Kidney (tissue), 14 donors: ENCODE data around the gene MAGEB17. TPM values are rescaled to one million over a fixed set of nuclear protein-coding genes. Genes with fewer than 3 reads are reported as not detected.

Experiments
- DNase-seq, 5 donors: peaks; one replicate each; pipeline ENCODE4 v3.0.0-alpha.2; 2013 to 2020
- FAIRE-seq: peaks from 2 replicates; lab custom pipeline; 2012; peaks lifted over from hg19 to GRCh38; lab: Jason Lieb, UNC
- H3K27ac ChIP-seq, 2 donors: one replicate each; pipeline ENCODE4 v1.7.0; 2013; ENCODE audit warnings: low read depth in 2 of 2, low read length in 2 of 2, inconsistent platforms in 1 of 2
- H3K27me3 ChIP-seq: one replicate; pipeline ENCODE4 v1.7.1; 2013; ENCODE audit warnings: low read length, inconsistent platforms; ENCODE audit not compliant: control insufficient read depth, insufficient read depth
- H3K36me3 ChIP-seq, 3 donors: one replicate each; pipeline versions ENCODE4 v1.7.0 to v1.7.1; 2013; ENCODE audit warnings: low read length in 3 of 3, control low read depth in 1 of 3, inconsistent platforms in 1 of 3; ENCODE audit not compliant: insufficient read depth in 3 of 3, control insufficient read depth in 2 of 3
- H3K4me1 ChIP-seq, 3 donors: one replicate each; pipeline versions ENCODE4 v1.7.0 to v1.7.1; 2013; ENCODE audit warnings: low read length in 3 of 3, inconsistent platforms in 1 of 3, low read depth in 1 of 3; ENCODE audit not compliant: control insufficient read depth in 2 of 3, insufficient read depth in 2 of 3
- H3K4me3 ChIP-seq, 3 donors: one replicate each; pipeline versions ENCODE4 v1.7.0 to v1.8.1; 2013; ENCODE audit warnings: low read length in 3 of 3, control low read depth in 1 of 3, inconsistent platforms in 1 of 3
- H3K9ac ChIP-seq, 3 donors: one replicate each; pipeline versions ENCODE4 v1.7.0 to v1.7.1; 2013; ENCODE audit warnings: low read length in 3 of 3, control low read depth in 1 of 3, inconsistent platforms in 1 of 3
- H3K9me3 ChIP-seq, 3 donors: one replicate each; pipeline versions ENCODE4 v1.7.0 to v1.7.1; 2013; ENCODE audit warnings: low read length in 3 of 3, control low read depth in 1 of 3, inconsistent platforms in 1 of 3; ENCODE audit not compliant: control insufficient read depth in 2 of 3, insufficient read depth in 1 of 3
- intact Hi-C: fragments of 100-400 bp; cut with DNase I; formaldehyde crosslinking; loops from one replicate; pipeline ENCODE4 v1.11.1; 2022
- polyA plus RNA-seq: library from polyadenylated mRNA; stranded (reverse); fragments of 350-450 nt; fragmentation: Illumina TruSeq; extraction: RNeasy Lipid Tissue Mini Kit (QIAGEN cat#74804); gene quantifications from one replicate; pipeline ENCODE4 v1.2.3, GENCODE V29; 2014; ENCODE audit warnings: low read depth, low replicate concordance; ENCODE audit not compliant: insufficient read depth
- total RNA-seq: library from RNA; stranded (reverse); fragmentation: NEBNext Ultra II Directional; extraction: Animal tissue kit (Norgen Biotek cat#: 25700); gene quantifications from one replicate; pipeline ENCODE4 v1.2.1, GENCODE V29; 2021
- TF ChIP-seq, protein P1 (sequence below): IDR thresholded peaks from 3 replicates; pipeline ENCODE4 v1.5.1; 2012; ENCODE audit warnings: mild to moderate bottlenecking, moderate library complexity, borderline replicate concordance; ENCODE audit not compliant: insufficient read depth; ENCODE audit errors: extremely low read depth
- donor health status: control.
- donor health status: control.
- donor health status: control.
- donor health status: control.
- donor health status: control.
- donor health status: DM: yes; HTN: yes; CAD: no.
- donor health status: Normal renal cell carcinoma (clear cell type).

Gene MAGEB17
- total and polyA plus RNA-seq, 2 donors from 2014 or later = not detected

DNA sequence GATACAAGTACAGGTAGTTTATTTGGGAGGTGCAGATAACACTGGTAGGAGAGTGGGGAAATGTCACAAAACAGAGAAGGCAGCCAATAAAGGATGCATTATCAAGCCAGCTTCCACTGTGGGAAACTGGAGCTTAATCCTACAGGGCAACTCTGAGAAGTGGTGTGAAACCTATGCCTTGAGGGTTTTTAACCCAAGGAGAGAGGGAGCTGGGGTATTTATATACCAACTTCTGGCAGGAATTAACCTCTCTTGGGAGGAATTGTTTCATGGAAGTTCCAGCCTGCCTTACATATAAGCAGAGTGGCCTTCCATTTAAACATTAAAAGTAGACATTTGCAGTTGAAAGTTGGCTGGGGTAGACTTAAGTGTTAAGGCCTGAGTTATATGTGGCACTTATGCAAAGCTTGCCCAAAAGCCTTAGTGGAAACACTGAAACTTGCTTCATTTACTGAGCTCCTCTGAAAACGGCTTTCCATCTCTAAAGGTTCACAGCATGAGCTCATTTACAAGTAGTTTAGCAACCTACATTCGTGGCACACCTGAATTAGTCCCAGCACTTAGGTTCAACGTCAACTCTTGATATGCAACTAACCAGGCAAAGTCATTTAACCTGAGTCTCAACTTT is 19.2 kb downstream of the MAGEB17 start:
- H3K27me3 ChIP-seq = peaks cover 7% of the 10 kb centered on the region
- no peaks in the 10 kb centered on the region for H3K36me3 ChIP-seq
- H3K4me3 ChIP-seq = no peak overlapping the region
- TF ChIP-seq, protein P1, sequence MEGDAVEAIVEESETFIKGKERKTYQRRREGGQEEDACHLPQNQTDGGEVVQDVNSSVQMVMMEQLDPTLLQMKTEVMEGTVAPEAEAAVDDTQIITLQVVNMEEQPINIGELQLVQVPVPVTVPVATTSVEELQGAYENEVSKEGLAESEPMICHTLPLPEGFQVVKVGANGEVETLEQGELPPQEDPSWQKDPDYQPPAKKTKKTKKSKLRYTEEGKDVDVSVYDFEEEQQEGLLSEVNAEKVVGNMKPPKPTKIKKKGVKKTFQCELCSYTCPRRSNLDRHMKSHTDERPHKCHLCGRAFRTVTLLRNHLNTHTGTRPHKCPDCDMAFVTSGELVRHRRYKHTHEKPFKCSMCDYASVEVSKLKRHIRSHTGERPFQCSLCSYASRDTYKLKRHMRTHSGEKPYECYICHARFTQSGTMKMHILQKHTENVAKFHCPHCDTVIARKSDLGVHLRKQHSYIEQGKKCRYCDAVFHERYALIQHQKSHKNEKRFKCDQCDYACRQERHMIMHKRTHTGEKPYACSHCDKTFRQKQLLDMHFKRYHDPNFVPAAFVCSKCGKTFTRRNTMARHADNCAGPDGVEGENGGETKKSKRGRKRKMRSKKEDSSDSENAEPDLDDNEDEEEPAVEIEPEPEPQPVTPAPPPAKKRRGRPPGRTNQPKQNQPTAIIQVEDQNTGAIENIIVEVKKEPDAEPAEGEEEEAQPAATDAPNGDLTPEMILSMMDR = no peak
- no peak overlapping the region for H3K9ac ChIP-seq
- no peak overlapping the region for H3K27ac ChIP-seq
- no peak for FAIRE-seq
- H3K4me1 ChIP-seq = no peaks in the 10 kb centered on the region
- intact Hi-C loops = no loop called here
- no peak for DNase-seq
- no peaks in the 10 kb centered on the region for H3K9me3 ChIP-seq

DNA sequence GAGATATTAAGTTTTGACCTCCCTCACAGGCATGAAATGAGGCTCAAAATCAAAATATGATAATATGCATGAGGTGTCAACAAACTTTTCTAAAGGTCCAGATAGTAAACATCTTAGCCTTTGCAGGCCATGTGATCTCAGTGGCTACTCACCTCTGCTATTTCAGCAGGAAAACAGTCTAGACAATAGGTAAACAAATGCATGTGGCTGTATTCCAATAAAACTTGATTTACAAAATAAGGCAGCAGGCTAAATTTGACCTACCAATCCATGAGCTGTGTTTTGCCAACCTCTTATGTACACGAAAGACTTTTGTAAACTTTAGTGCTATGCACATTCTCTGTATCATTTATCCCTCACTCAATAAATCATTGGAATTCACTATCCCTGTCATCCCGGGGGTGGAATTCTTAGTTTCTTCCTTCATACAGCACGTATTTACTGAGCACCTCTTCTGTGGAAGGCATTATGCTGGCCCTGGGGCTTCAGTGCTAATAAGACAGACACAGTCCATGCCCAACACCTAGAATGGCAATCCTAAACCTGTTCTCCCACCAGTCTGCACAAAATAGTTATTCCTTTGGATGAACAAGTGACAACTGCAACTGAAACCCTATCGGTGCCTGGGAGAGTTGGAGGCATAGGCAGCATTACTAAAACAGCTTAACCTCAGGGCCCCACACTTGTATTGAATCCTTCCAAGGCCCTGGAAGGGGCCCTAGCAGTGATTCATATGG is 19.9 kb downstream of the MAGEB17 start:
- Histone ChIP-seq H3K27ac (no peak overlapping the region), H3K9ac (no peak overlapping the region), H3K9me3 (no peaks in the 10 kb centered on the region), H3K4me1 (no peaks in the 10 kb centered on the region), H3K36me3 (no peaks in the 10 kb centered on the region), H3K27me3 (peaks cover 10% of the 10 kb centered on the region), H3K4me3 (no peak overlapping the region)
- TF ChIP-seq, protein P1 = no peak
- no peak for FAIRE-seq
- intact Hi-C loops = no loop called here
- DNase-seq = peak in 3 of 5 donors; percentile 10 to 42 (median 15)

- TF ChIP-seq, protein P1 = no peak
- H3K4me3 ChIP-seq = no peak overlapping the region
- FAIRE-seq (no peak), DNase-seq (no peak)
- no peak overlapping the region for H3K9ac ChIP-seq
- no peaks in the 10 kb centered on the region for H3K4me1 ChIP-seq
- intact Hi-C loops = no loop called here
- H3K9me3 ChIP-seq = no peaks in the 10 kb centered on the region
- no peaks in the 10 kb centered on the region for H3K36me3 ChIP-seq
- H3K27ac ChIP-seq = no peak overlapping the region
- H3K27me3 ChIP-seq = peaks cover 10% of the 10 kb centered on the region
Measured at GRCh38 chrX:16188687-16189086, 21.4 kb downstream of the MAGEB17 start.
